ENCODE data around the gene MYO1D. TPM values are rescaled to one million over a fixed set of nuclear protein-coding genes. Genes with fewer than 3 reads are reported as not detected.

Gene MYO1D
- total and polyA plus RNA-seq, 8 donors = 16.7 to 43.0 (median 29.4) TPM

GRCh38 chr17:32875923-32876416 lies 954 bp downstream of the MYO1D start:
- no peak for DNase-seq
- intact Hi-C loops (cut with DNase I) = no loop called here
- H3K9me3 ChIP-seq = no peaks in the 10 kb centered on the region
- H3K27ac ChIP-seq = peak overlapping the region; percentile 89 to 98 (median 96)
- no peaks in the 10 kb centered on the region for H3K27me3 ChIP-seq
- H3K4me1 ChIP-seq = peaks cover 0 to 8% (median 6%) of the 10 kb centered on the region in 3 donors
- FAIRE-seq = no peak
- no peak for TF ChIP-seq CTCF (IDR thresholded peaks at IDR 0.05)
- peak overlapping the region; percentile 71 to 94 (median 88) for H3K4me3 ChIP-seq
- no peaks in the 10 kb centered on the region for H3K36me3 ChIP-seq
- whole genome bisulfite sequencing, 2 donors = 1 to 2% methylated on average over 15 of the region's 15 CpGs
- ATAC-seq = no peak

GRCh38 chr17:32875230-32875917 lies 1.6 kb downstream of the MYO1D start:
- Histone ChIP-seq H3K27me3 (no peaks in the 10 kb centered on the region), H3K27ac (peak overlapping the region in 2 of 4 donors; percentile 96 to 98), H3K4me1 (peaks cover 0 to 8% (median 6%) of the 10 kb centered on the region in 3 donors), H3K4me3 (peak overlapping the region in 2 of 4 donors; percentile 87 to 90), H3K36me3 (no peaks in the 10 kb centered on the region), H3K9me3 (no peaks in the 10 kb centered on the region)
- DNase-seq (no peak), ATAC-seq (no peak), FAIRE-seq (no peak)
- no peak for TF ChIP-seq CTCF (IDR thresholded peaks at IDR 0.05)
- intact Hi-C loops (cut with DNase I) = no loop called here
- WGBS, 2 donors = 55 to 64% methylated on average over 2 of the region's 2 CpGs

GRCh38 chr17:32873114-32873513 lies 3.8 kb downstream of the MYO1D start:
- Histone ChIP-seq H3K27me3 (no peaks in the 10 kb centered on the region), H3K4me1 (peaks cover 10 to 17% (median 16%) of the 10 kb centered on the region in 3 donors), H3K4me3 (no peak overlapping the region), H3K36me3 (no peaks in the 10 kb centered on the region), H3K27ac (no peak overlapping the region), H3K9me3 (no peaks in the 10 kb centered on the region)
- DNase-seq (no peak), FAIRE-seq (no peak), ATAC-seq (no peak)
- 84 to 100% methylated on average over 1 of the region's 1 CpG for WGBS, 2 donors
- no peak for TF ChIP-seq CTCF (IDR thresholded peaks at IDR 0.05)
- intact Hi-C loops (cut with DNase I) = no loop called here

GRCh38 chr17:32871746-32872145 lies 5.2 kb downstream of the MYO1D start:
- intact Hi-C loops (cut with DNase I) = no loop called here
- Histone ChIP-seq H3K27me3 (no peaks in the 10 kb centered on the region), H3K4me3 (no peak overlapping the region), H3K9me3 (no peaks in the 10 kb centered on the region), H3K27ac (no peak overlapping the region), H3K36me3 (no peaks in the 10 kb centered on the region), H3K4me1 (peaks cover 10 to 17% (median 16%) of the 10 kb centered on the region in 3 donors)
- no peak for DNase-seq
- ATAC-seq = no peak
- 89 to 93% methylated on average over 5 of the region's 5 CpGs for WGBS, 2 donors
- TF ChIP-seq CTCF (IDR thresholded peaks at IDR 0.05) = no peak
- FAIRE-seq = no peak

- no peak overlapping the region for H3K4me3 ChIP-seq
- no peaks in the 10 kb centered on the region for H3K36me3 ChIP-seq
- DNase-seq = no peak
- H3K27me3 ChIP-seq = no peaks in the 10 kb centered on the region
- no peak for TF ChIP-seq CTCF (IDR thresholded peaks at IDR 0.05)
- no peak for FAIRE-seq
- no peak overlapping the region for H3K27ac ChIP-seq
- intact Hi-C loops (cut with DNase I) = no loop called here
- no peaks in the 10 kb centered on the region for H3K9me3 ChIP-seq
- WGBS, 2 donors = 93% methylated on average over 1 of the region's 1 CpG
- peaks cover 10 to 16% (median 15%) of the 10 kb centered on the region in 3 donors for H3K4me1 ChIP-seq
- no peak for ATAC-seq
Measured at GRCh38 chr17:32870969-32871368, 6.0 kb downstream of the MYO1D start.

Measured in pancreas (tissue), 10 donors.